GM21367 (cell line): ENCODE data around the gene PDE3A.
"Not testable (repeated sequence)": the region's sequence is repeated elsewhere in the genome, so short reads cannot be mapped to it uniquely, and the experiment has no call there.

Experiments
- ATAC-seq: cut with Tn5 transposase; IDR thresholded peaks from one replicate; pipeline ENCODE4 v1.9.1; 2021; ENCODE audit not compliant: unreplicated experiment

PDE3A gene

DNA sequence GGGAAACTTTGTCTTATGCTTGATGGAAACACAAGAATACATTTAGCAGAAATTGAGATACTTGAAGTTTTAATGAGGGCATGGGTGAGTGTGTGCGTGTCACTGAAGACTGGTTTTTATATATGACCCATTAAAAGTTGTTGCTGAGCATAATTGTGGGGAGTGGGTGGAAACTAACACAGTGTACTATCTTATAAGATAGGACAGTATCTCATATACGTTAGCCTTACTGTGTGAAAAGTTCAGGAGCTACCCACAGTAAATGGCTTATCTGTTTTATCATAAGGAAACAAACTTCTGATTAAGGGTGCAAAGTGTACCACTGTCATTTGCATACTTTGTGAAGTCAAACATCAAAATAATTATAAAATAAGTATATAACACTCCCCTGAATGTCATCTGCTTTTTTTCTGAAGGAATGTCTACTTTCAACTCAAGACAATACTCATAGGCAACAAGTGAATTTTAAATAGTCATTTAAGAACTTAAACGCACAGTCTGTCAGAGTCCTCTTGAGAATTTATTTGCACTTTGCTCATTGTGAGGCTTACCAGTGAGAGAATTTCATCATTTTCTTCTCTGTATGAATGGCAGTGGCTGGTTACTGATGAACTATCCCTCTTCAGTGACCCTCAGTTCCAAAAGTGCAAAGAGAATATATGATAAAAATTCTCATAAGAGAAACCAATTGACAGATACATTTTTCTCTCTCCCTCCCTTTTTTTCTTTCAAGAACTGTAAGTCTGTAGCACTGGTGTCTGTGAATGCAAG lies 4.2 kb downstream of the PDE3A start:
- ATAC-seq: no peak

- no peak for ATAC-seq
Observed at GRCh38 chr12:20374795-20375194, 6.5 kb downstream of the PDE3A start.

GRCh38 chr12:20375560-20375959 lies 7.2 kb downstream of the PDE3A start:
- no peak for ATAC-seq

DNA sequence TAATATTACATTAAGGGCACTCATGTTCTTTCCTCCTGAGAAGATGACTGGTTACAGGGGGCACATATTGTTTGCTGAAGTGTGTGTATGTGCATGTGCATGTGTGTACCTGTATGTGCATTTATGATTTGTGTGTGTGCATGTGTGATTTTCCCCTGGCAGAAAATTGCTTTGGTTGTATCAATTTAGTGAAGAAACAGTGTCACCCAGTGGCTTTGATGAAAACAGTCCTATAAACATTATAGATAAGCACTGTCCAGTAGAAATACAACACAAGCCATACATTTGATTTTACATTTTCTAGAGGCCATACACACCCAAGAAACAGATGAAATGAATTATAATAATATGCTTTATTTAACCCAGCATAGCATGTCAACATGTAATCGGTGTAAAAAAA lies 8.6 kb downstream of the PDE3A start:
- ATAC-seq: no peak

DNA sequence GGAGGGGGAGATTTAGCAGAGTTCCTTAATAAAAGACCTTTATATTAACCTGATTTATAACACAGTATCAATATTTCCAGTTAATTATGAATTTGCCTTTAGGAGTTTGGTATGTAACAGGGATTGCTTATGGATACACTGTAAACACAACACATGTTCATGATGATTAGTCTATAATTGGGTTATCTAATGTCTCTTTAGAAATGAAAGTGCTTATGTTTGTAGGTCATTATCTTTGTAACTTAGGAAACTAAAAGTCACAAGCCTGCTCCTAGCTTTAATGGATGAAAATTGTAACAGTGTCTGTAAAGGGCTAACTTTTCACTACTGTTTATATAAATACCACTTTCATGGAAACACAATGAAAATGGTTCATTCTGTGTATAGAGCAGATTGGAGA lies 9.4 kb downstream of the PDE3A start:
- ATAC-seq: no peak

DNA sequence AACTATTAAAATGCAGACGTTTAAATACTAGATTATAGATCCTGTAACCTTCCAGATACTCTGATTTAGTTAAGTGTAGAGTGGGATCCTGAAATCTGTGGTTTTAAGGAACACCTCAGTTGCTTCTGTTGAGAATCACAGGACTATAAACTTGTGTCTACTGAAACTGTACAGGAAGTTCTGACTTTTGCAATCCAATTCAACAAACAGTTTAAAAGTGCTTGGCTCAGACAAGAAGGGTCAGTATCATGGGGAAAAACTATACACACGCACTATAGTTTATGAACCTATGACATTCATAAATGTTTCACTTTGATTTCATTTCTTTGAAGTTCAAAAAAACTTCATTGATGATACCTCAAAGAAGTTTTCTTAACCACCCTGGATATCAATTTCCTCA lies 13.8 kb downstream of the PDE3A start:
- no peak for ATAC-seq

DNA sequence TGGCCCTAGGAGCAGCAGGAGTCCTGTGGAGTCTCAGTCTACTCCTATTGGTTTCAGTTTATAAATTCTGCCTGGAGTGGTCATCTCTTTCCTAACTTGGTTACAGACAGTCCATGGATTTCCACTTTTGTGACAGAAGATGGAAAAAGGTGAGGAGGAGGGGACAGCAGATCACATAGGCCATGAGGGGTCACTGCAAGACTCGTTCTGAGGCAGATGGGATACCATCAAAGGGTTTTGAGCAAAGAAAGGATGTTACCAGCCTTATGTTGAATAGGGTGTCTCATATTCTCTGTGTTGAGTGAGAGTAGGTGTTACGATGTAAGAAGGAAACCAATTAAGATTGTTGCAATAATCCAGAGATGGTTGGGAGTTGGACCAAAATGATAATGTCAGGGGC lies 15.3 kb downstream of the PDE3A start:
- ATAC-seq: no peak

DNA sequence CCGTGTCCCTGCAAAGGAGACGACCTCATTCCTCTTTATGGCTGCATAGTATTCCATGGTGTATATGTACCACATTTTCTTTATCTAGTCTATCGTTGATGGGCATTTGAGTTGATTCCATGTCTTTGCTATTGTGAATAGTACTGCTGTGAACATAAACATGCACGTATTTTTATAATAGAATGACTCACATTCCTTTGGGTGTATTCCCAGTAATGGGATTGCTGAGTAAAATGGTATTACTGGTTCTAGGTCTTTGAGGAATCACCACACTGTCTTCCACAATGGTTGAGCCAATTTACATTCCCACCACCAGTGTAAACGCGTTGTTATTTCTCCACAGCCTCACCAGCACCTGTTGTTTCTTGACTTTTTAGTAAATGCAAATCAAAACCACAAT lies 16.5 kb downstream of the PDE3A start:
- not testable (repeated sequence) for ATAC-seq

GRCh38 chr12:20390846-20391245 lies 22.5 kb downstream of the PDE3A start:
- no peak for ATAC-seq

GRCh38 chr12:20392339-20392738 lies 24.0 kb downstream of the PDE3A start:
- no peak for ATAC-seq

- no peak for ATAC-seq
Observed at GRCh38 chr12:20393707-20394106, 25.4 kb downstream of the PDE3A start.

DNA sequence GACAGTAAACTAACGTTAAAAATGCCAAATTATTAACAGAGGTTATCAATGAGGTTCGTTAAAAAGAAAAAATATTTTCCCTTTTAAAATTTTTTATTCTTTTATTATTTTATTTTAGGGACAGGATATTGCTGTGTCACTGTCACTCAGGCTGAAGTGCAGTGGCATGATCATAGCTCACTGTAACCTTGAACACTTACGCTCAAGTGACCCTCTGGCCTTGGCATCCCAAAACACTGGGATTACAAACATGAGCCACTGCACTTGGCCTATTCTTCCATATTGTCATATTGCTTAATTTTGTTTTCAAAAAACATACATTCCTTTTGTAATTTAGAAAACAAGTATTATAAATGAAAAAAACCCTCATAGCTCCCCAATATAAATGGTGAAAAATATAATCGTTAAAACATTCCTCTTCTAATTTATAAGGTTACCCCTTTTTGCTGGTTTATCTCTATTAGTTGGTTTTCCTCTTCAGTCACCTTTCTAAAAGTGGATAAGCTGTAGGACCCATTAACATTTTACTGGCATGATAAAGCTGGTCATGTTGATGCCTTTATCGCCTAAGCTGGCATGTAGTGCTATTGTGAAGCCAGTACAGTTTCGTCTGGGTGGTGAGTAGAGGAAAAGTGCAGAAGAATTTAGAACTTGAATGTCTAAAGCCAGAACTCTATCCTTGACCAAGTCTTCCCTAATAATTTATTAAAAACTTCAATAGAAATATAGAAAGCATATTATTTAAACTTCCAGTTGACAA lies 27.6 kb downstream of the PDE3A start:
- no peak for ATAC-seq

DNA sequence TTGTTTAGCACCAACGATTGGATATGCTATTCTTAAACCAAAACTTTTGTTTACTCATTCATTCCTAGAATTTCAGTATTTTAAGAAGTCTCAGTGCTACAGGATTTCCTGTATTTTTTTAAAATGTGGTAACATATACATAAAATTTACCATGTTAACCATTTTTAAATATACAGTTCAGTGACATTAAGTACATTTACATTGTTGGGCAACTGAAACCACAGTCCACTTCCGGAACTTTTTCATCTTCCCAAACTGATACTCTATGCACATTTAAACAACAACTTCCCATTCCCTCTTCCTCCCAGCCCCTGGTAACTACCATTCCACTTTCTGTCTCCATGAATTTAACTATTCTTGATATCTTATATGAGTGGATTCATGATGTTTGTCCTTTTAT lies 30.3 kb downstream of the PDE3A start:
- ATAC-seq: no peak

- ATAC-seq: no peak
Observed at GRCh38 chr12:20400003-20400402, 31.7 kb downstream of the PDE3A start.

- ATAC-seq: no peak
Observed at GRCh38 chr12:20403230-20403629, 34.9 kb downstream of the PDE3A start.

DNA sequence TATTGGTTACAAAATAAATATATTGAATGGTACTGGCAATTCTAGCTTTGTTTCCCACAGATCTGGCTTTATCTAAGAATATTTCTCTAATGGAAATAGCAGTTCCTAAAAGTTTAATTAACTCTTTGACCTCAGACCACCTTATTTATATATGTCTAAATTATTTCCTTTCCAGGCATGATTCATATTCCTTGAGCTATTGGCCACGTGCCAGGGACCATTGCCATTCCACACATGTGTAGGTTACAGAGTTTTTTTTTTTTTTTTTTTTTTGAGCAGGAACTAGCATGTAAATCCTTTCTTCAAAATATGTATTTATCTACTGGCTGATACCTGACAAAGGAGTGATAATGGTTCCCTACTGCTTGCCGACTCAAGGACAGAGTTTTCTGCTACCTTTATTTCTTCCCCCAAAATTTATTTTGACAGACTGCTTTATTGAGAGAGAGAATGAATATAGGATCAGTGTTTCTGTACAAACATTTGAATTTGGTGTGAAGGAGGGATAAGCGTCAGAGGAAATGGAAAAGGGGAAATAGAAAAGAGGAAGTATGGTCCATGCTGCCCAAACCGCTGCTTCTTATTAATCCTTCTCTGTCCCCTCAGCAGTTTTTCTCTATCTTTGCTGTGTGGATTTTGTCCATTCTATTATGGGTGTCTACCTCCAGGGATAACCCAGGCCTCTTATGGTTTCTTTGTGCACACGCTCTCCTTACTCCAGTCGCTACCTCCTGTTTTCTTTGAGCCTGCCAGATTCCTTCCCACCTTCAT lies 36.4 kb downstream of the PDE3A start:
- ATAC-seq: no peak

DNA sequence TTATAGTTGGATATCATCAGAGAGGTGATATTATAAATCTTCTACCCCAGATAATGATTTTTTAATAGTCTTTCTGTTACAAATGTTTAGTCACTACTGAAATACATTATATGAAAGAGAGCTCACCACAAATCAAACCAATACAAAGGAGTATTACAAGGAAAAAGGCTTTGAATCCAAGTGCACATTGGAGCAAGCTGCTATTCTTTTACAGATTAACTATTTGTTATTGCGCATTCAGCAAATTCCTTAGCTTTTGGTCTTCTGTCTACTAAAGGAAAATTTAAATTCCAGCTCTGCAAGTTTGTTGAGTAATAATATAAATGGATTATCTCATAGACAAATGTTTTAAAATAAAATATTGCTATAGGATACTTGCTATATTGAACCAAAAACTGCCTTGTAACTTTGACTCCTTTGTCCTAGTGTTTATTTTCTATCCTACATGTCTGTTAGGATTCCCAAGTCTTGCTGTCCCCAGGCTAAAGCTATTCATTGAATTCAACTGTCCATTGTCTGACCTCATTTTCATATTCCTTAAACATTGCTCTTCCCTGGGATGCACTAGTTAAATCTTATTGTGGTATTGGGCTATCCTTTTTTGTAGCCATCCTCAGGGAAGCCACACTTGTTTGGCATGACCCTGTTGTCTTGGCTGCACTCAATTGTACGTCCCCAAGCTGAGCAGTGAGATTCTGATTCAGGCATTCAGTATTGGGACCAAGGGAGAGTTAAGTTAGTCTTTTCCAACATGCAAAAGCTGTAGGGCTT lies 41.5 kb downstream of the PDE3A start:
- no peak for ATAC-seq

- no peak for ATAC-seq
Observed at GRCh38 chr12:20410734-20411133, 42.4 kb downstream of the PDE3A start.

GRCh38 chr12:20411345-20411744 lies 43.0 kb downstream of the PDE3A start:
- ATAC-seq: no peak

DNA sequence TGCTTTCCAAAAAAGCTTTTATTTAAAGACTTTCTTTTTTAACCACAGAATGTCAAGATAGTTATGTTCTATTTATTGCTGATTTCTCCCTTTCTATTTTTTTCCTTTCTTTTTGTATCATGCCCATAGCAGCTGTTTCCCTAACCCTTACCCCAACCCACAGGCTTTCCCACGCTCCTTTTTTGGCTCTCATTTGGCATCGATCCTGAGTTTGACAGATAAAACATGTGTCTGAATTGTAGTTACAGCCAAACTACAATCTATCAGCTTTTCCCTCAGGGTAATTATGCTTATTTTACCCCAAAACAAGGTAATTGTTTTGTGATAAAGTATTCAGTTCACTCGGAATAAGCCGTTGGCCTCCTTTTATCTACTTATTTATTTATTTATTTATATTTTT lies 46.7 kb downstream of the PDE3A start:
- no peak for ATAC-seq

DNA sequence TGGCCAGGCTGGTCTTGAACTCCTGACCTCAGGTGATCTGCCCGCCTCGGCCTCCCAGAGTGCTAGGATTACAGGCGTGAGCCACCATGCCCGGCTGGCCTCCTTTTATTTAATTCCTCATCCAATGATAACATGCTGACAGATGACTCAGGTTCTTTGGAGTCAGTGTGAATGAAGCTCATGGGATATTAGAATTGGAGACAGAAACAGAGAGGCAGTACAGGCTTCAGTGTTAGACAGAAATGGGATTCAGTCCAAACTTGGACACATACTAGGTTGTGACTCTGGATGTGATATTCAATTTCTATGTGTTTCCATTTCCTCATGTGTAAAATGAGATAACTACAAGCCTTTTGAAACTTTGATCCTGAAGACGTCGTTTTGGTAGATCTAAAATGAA lies 47.3 kb downstream of the PDE3A start:
- no peak for ATAC-seq
